HFF-Myc (cell line): ENCODE results near the gene LGALS4.
"Not testable (repeated sequence)": the region's sequence is repeated elsewhere in the genome, so short reads cannot be mapped to it uniquely, and the experiment has no call there.

Source experiments
- DNase-seq: peaks from one replicate; pipeline ENCODE4 v3.0.0-alpha.2; 2011; ENCODE audit warnings: low read depth; ENCODE audit errors: extremely low read depth
- H3K4me3 ChIP-seq: replicated peaks from 2 replicates; pipeline ENCODE4 v1.5.1; 2011; ENCODE audit warnings: low read depth, mild to moderate bottlenecking, control low read depth, low read length
- CTCF ChIP-seq: IDR thresholded peaks from 2 replicates; pipeline ENCODE4 v1.5.1; 2012; ENCODE audit warnings: mild to moderate bottlenecking, low read depth, low read length, control low read depth; ENCODE audit errors: missing control alignments

LGALS4 gene

GRCh38 chr19:38766276-38767047 is 46.3 kb downstream of the LGALS4 start:
- no peak overlapping the region for H3K4me3 ChIP-seq
- no peak for TF ChIP-seq CTCF
- no peak for DNase-seq

- no peak for DNase-seq
- TF ChIP-seq CTCF = no peak
- H3K4me3 ChIP-seq = no peak overlapping the region
These were observed 47.5 kb downstream of the LGALS4 start for GRCh38 chr19:38765214-38765613.

GRCh38 chr19:38763795-38764220 is 48.9 kb downstream of the LGALS4 start:
- no peak for TF ChIP-seq CTCF
- DNase-seq = no peak
- H3K4me3 ChIP-seq = no peak overlapping the region

GRCh38 chr19:38761884-38762389 is 50.8 kb downstream of the LGALS4 start:
- not testable (repeated sequence) for DNase-seq, H3K4me3 ChIP-seq

GRCh38 chr19:38760805-38761517 is 51.8 kb downstream of the LGALS4 start:
- DNase-seq, H3K4me3 ChIP-seq: not testable (repeated sequence)

GRCh38 chr19:38759590-38760003 is 53.1 kb downstream of the LGALS4 start:
- H3K4me3 ChIP-seq = no peak overlapping the region
- TF ChIP-seq CTCF = no peak
- DNase-seq = no peak

GRCh38 chr19:38754196-38754595 is 58.5 kb downstream of the LGALS4 start:
- DNase-seq, H3K4me3 ChIP-seq: not testable (repeated sequence)

- DNase-seq, H3K4me3 ChIP-seq: not testable (repeated sequence)
These were observed 59.0 kb downstream of the LGALS4 start for GRCh38 chr19:38753783-38754182.
